HG03571 (cell line): ENCODE results near the gene ST8SIA1.

Source experiments
- ATAC-seq: cut with Tn5 transposase; IDR thresholded peaks from one replicate; pipeline ENCODE4 v1.9.1; 2021; ENCODE audit not compliant: unreplicated experiment

ST8SIA1 gene

GRCh38 chr12:22248121-22248520 lies 86.4 kb downstream of the ST8SIA1 start:
- ATAC-seq: no peak

- ATAC-seq: no peak
These were observed 88.2 kb downstream of the ST8SIA1 start for GRCh38 chr12:22246217-22246846.

DNA sequence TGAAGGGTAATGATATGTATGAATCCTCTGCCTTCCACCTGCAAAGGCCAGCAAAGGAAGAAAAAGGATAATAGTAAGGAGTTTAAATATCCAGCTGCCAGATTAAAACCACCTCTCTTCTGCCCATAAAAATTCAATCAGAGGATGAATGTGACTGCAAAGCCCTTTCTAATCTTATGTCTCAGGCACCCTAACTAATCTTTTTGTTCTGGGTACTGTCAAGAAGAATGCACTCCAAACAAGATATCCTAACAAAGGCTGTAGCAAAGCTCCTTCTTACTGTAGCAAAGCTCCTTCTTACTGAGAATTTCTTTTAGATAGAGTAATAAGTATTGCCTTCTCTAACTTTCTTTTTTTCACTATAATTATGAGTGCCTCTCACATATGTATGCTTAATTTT lies 91.8 kb downstream of the ST8SIA1 start:
- ATAC-seq: no peak

- no peak for ATAC-seq
These were observed 96.3 kb downstream of the ST8SIA1 start for GRCh38 chr12:22238211-22238610.

- no peak for ATAC-seq
These were observed 99.9 kb downstream of the ST8SIA1 start for GRCh38 chr12:22234561-22234960.

DNA sequence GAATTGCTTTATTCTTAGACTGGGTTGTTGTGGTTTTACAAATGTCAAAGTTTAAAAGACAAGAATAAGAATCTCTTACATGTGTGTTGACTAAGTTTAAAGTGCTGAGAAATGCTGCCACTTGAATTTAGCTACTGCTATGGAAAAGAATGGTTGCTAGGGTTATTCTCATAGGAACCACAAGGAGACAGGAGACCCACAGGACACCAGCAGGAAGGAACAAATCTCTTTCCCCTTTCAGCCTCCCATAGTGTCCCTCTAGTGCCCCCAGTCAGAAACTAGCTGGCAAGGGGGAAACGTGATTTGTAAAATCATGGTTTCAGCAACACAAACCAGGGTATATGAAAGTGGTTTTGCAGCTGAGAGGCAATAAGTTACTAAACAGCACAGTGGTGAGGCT lies 102.7 kb downstream of the ST8SIA1 start:
- ATAC-seq: no peak

- no peak for ATAC-seq
These were observed 103.4 kb downstream of the ST8SIA1 start for GRCh38 chr12:22231078-22231477.

GRCh38 chr12:22230280-22230794 lies 104.2 kb downstream of the ST8SIA1 start:
- no peak for ATAC-seq

DNA sequence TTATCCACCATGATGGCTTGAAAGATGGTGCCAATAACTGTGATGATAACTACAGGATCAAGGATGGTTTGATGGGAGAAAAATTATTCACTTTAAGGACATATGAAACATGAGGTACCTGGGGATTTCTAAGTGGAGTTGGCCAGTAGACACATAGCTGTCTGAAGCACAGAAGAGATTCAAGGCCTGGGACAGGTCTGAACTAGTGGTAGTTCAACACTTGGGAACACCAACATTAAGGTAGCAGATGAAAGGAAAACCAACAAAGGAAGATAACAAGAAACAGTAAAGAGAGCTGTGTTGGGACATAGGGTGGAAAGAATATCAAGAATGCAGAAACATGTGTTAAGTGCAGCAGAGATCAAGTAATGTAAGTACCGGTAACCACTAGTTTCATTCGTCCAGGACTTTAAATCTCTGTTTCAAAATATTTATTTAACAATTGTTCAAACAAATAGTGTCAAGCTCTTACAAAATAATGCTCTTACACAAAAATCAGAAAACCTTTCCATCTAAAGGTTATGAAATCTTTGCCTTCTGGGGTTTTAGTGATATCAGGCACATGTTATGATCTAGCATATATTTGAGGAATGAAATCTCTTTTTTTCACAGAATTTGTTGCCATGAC lies 104.7 kb downstream of the ST8SIA1 start:
- ATAC-seq: no peak

DNA sequence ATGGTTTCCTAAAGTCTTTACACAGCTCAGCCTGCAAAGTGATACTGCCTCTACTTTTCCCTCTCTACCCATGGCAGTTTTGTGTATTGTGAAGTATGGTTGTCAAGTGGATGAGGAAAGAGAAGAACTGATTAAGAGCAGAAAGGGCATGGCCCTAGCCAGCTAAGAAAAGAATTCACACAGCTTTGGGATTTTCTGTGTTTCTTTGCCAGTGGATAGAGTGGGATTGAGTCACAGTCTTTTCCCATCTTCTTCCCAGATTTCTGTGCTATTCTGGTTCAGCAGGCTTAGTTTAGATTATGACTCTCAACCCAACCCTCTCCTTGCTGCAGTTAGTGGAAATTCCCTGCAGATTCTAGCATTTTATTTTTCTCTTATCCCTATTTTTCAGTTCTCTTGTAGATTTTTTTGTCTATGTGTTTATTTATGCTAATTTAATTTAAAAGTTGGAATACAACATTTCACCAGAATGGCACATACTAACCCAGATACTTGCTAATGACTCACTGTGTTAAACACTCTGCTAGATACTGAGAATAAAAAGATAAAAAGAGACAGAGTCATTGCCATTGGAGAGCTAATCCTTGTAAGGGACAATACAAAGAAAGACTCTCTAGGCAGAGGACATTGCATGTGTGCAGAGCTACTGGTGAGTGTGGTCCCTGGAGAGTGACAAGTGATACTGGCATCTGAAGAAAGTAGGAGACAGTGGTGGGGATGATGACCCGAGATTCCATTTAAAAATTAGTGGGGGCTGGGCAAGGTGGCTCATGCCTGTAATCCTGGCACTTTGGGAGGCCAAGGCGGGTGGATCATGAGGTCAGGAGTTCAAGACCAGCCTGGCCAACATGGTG lies 106.3 kb downstream of the ST8SIA1 start:
- ATAC-seq: no peak

DNA sequence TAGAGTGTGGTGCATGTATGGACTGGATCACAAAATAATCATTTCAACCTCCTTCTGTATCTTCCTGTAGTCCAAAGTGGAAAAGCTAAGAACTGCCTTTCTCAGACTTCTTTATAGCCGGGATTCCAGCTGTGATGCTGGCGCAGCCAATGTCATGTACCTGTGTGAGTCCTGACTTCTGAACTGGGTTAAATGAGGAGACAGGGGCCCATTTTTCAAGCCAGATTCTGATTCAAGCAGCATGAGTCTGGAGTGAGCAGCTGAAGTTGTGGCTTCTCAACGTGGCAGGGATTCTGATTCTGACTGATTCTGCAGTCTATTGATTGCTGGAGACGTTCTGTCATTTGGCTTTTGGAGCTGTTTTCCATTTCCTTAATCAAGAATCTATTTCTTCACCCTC lies 111.2 kb downstream of the ST8SIA1 start:
- ATAC-seq: no peak

DNA sequence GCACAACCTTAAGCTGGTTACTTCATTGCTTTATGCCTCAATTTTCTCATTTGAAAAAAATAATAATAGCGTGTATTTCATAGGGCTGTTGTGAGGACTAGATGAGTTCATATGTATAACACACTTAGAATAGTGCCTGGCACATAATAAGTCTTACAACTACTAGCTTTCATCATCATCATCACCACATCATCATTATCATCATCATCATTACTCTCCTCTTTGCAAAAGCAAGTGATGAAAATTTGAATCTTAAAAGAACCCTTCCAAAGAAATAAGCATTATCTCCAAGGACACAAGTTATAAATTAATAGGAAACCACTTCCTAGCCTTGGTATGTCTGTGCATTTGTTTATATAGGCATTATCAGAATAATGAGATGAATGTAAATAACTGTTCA lies 117.0 kb downstream of the ST8SIA1 start:
- no peak for ATAC-seq

GRCh38 chr12:22215467-22216253 lies 118.8 kb downstream of the ST8SIA1 start:
- ATAC-seq: no peak

- ATAC-seq: no peak
These were observed 123.4 kb downstream of the ST8SIA1 start for GRCh38 chr12:22211128-22211527.

- no peak for ATAC-seq
These were observed 125.1 kb downstream of the ST8SIA1 start for GRCh38 chr12:22209422-22209821.

DNA sequence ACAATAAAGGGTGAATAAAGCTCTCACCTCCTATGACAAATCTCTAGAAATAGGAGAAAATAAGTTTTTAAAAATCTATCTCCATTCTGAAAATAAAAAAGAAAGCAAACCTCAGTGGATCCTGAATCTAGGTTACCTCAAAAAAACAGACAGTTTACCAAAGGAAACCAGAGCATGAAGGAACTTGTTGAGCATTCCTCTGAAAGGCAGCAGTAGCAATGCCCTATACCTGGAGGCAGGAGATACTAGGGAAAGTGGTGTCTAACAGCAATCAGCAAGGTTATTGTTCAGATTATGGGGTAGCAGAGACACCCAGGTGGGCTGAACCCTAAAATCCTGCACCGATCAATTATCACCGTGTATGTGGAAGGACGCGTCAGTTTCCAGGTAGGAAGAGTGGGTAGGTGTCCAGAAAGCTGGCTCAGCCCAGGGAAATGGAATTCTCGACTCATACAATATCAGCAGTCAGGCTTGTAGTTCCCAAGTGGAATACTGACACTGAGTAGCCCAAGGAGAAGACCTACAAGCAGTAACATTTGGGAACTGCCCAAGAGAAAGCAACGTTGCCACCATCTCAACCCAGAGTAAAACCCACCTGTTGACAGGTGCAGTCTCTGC lies 128.3 kb downstream of the ST8SIA1 start:
- ATAC-seq: no peak

GRCh38 chr12:22204391-22204790 lies 130.1 kb downstream of the ST8SIA1 start:
- ATAC-seq: no peak

DNA sequence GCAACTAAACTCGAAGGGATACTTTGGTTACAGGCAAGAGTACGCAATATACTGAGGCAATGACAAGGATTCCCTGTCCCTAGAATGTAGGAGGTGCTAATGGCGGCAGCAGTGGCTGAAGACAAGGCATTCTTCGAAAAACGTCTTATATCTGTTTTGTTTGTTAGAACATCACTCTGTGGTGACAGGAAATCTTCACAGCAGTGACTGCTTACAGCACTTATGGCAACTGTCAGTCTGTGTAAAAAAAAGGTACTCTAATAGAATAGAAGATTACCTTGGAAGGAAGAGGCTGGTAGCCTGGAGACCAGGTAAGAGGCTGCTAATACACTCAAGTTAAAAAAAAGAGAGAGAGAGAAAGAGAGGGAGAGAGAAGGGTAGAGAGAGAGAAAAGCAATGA lies 131.7 kb downstream of the ST8SIA1 start:
- ATAC-seq: no peak

- no peak for ATAC-seq
These were observed 133.4 kb downstream of the ST8SIA1 start for GRCh38 chr12:22201101-22201500.

GRCh38 chr12:22196236-22196635 lies 138.3 kb downstream of the ST8SIA1 start:
- no peak for ATAC-seq

DNA sequence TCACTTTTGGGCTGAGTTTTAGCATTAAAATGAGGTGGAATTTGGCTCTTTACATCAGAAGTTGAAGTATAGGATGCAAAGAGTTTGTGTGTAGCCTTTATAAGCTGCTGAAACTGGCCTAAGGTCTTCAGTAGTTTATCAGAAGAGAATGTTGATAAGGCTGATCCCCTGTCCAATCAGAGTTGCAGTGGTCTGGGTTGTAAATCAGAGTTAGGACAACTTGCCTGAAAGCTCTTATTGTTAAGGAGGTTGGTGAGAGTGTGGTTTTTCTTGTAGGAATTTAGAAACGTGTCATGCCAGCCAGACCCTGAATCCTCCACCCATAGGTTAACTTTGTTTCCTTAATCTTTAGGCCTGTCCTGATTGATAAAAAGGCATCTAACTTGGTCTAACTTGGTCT lies 143.5 kb downstream of the ST8SIA1 start:
- ATAC-seq: no peak
